ENCODE data around the gene CPED1.
"Not testable (repeated sequence)": the region's sequence is repeated elsewhere in the genome, so short reads cannot be mapped to it uniquely, and the experiment has no call there.

The CPED1 gene

DNA sequence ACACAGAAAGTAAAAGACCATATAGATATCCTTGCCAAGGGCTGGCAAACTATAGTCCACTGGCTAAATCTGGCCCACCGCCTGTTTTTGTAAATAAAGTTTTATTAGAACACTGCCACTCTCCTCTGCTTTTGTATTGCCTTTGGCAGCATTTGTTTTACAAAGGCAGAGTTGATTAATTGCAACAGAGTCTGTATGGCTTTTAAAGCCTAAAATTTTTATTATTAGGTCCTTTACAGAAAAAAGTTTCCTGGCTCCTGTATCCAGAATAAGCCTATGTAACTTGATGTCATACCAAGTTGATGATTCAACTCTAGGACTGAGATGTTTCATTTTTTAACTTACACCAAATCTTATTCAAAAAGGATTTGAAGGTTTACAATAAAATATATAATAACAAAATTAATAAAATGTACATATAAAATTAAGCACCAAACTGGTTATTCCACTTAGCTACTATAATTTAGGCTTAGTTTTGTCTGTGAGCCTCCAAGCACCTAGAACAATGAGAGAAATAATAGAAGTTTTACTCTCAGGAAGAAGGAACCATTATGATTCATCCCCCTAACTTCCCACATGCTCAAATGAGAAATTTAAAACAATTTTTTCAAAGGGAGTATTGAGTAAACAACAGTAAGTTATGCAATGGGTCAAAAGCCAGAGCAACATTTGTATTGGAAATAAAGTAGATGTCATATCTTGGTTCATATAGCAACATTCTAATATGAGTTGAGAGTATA is 31.9 kb downstream of the CPED1 start:
- no peak for DNase-seq (ENCODE audit: low read depth)

- DNase-seq (ENCODE audit: low read depth): no peak
Observed at GRCh38 chr7:121020989-121021969, 32.8 kb downstream of the CPED1 start.

- DNase-seq (ENCODE audit: low read depth): no peak
Observed at GRCh38 chr7:121023194-121023593, 34.7 kb downstream of the CPED1 start.

DNA sequence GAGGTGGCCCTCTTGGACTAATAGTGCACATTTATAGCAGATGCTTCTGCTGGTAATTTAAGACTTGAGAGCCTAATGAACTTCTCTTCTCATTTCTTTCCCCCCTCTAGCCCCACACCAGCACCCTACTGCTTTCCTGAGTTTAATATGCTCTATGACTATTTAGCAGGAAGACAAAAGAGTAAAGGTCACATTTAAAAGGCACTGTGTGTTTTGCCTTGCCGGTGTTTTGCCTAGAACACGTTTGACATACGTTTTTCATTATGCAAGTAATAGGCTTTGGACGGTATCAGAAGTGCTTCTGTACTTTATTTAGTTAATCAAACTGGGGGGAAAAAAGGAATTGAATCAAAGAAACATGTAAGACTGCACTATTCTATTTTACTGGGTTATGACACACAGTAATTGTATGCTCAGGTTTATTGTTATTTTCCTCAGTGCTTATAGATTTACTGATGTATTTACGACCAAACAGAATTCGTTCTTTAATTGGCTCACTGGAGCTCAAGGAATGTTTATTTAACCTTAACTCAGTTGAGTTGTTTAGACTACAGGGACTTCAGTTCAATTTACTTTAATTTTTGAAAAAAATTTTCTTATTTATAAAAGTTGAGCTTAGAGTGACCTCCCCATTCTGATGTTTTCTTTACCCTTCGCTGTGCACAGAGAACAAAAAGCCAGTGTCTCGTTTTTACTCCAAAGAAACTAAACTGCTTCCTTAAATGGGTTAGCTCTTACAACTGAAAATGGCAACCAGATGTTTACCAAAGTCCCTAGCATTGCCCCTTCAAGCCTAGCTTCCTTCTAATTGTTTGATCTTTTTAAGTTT is 35.4 kb downstream of the CPED1 start:
- DNase-seq (ENCODE audit: low read depth): no peak

GRCh38 chr7:121024611-121025010 is 36.1 kb downstream of the CPED1 start:
- DNase-seq (ENCODE audit: low read depth): no peak

GRCh38 chr7:121026159-121026558 is 37.6 kb downstream of the CPED1 start:
- DNase-seq (ENCODE audit: low read depth): no peak

DNA sequence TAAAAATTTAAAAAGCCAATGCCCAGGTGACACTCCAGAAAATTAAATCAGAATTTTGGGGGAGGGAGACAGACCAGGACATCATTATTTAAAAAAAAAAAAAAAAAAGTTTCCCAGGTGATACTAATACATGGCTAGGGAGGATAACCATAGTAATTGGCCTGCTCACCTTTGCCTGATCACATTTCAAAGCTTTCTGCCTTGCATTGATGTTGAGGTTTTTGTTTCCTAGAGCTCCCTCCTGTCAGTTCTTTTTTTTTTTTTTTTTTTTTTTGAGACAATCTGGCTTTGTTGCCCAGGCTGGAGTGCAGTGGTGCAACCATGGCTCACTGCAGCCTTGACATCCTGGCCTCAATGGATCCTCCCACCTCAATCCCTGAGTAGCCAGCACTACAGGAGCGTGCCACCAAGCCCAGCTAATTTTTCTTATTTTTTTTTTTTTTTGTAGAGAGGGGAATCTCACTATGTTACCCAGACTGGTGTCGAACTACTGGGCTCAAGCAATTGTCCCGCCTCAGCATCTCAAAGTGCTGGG is 38.1 kb downstream of the CPED1 start:
- DNase-seq (ENCODE audit: low read depth): no peak

DNA sequence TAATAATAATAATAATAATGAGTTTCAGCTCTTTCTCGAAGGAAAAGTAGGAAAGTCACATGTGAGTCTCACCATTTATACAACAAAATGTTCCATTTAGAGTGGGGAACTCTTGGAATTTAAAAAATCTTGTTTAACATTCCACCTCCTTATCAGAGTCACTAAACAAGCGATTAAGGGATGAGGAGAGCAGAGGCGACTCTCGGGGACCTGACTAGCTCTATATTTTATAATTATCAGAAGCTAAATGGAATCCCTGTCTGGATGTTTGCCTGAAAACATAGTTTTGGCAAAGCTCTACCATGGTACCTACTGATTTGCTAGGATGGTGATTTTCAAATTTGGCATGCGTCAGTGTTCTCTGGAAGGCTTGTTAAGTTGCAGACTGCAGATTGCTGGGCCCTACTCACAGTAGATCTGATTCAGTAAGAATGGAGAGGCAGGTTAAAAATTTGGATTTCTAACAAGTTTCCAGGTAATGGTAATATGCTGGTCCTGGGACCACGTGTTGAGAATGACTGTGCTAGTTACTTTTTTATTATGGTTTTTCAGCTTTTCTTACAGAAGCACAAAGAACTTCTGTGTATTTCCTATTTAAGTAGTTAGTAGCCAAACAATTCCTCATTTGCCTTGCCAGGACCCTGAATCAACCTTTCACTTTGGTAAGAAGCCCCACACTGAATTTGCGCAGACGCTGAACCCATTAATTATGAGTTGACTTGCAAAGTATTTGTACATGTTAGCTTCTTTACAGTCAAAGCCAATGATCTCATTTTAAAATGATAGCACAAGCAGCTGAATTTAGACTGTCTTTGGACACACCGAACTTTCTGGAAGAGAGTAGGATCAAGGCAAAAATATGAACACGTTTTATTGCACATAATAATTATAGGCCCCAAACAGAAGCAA is 39.5 kb downstream of the CPED1 start:
- DNase-seq (ENCODE audit: low read depth): no peak

- DNase-seq (ENCODE audit: low read depth): no peak
Observed at GRCh38 chr7:121029302-121029701, 40.8 kb downstream of the CPED1 start.

- no peak for DNase-seq (ENCODE audit: low read depth)
Observed at GRCh38 chr7:121030308-121030707, 41.8 kb downstream of the CPED1 start.

- no peak for DNase-seq (ENCODE audit: low read depth)
Observed at GRCh38 chr7:121032645-121033460, 44.3 kb downstream of the CPED1 start.

DNA sequence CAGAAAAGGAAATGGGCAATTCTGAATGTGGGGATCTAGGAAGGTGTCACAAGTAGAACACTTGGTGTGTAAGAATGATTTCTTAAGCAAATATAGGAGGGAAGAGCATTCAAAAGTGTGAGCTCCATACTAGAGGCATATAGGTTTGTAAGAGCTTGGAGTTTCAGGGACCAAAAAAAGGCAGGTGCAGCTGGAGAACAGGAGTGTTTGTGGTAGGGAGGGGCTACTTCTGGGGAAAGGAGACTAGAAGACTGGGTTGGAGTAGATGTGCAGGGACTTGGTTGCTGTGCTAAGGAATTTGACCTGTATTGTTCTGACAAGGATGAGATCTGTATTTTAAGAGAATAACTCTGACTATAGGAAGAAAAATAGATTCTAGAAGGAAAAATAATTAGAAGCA is 46.4 kb downstream of the CPED1 start:
- DNase-seq (ENCODE audit: low read depth): no peak

DNA sequence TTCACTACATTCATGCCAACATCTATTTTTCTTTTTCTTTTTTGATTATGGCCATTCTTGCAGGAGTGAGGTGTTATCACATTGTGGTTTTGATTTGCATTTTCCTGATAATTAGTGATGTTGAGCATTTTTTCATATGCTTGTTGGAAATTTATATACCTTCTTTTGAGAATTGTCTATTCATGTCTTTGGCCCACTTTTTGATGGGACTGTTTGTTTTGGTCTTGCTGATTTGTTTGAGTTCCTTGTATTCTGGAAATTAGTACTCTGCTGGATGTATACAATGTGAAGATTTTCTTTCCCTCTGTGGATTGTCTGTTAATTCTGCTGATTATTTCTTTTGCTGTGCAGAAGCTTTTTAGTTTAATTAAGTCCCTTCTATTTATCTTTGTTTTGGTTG is 48.3 kb downstream of the CPED1 start:
- DNase-seq (ENCODE audit: low read depth): not testable (repeated sequence)

DNA sequence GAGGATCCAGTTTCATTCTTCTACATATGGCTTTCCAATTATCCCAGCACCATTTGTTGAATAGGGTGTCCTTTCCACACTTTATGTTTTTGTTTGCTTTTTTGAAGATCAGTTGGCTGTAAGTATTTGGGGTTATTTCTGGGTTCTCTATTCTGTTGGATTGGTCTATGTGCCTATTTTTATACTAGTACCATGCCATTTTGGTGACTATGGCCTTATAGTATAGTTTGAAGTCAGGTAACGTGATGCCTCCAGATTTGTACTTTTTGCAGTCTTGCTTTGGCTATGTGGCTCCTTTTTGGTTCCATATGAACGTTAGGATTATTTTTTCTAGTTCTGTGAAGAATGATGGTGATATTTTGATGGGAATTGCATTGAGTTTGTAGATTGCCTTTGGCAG is 48.8 kb downstream of the CPED1 start:
- not testable (repeated sequence) for DNase-seq (ENCODE audit: low read depth)

DNA sequence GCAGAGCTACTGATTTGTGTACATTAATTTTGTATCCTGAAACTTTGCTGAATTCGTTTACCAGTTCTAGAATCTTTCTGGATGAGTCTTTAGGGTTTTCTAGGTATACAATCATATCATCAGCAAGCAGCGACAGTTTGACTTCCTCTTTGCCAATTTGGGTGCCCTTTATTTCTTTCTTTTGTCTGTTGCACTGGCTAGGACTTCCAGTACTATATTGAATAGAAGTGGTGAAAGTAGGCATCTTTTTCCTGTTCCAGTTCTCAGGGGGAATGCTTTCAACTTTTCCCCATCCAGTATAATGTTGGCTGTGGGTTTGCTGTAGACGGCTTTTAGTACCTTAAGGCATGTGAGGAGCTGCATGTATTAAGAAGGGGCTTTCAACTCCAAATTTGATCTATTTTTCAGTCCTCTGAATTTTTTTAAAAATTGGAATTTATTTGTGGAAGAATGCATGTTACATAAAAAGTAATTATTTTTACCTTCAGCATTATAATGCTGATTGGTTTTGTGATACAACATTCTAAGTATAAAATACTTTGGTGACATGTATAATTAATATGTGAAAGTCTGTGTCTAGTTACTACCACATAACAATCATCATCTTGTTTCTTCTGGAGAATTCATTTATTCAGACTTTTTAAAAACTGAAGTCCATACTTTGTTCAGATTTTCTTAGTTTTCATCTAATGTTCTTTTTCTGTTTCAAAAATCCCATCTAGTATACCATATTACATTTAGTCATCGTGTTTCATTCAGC is 49.6 kb downstream of the CPED1 start:
- DNase-seq (ENCODE audit: low read depth): no peak

DNA sequence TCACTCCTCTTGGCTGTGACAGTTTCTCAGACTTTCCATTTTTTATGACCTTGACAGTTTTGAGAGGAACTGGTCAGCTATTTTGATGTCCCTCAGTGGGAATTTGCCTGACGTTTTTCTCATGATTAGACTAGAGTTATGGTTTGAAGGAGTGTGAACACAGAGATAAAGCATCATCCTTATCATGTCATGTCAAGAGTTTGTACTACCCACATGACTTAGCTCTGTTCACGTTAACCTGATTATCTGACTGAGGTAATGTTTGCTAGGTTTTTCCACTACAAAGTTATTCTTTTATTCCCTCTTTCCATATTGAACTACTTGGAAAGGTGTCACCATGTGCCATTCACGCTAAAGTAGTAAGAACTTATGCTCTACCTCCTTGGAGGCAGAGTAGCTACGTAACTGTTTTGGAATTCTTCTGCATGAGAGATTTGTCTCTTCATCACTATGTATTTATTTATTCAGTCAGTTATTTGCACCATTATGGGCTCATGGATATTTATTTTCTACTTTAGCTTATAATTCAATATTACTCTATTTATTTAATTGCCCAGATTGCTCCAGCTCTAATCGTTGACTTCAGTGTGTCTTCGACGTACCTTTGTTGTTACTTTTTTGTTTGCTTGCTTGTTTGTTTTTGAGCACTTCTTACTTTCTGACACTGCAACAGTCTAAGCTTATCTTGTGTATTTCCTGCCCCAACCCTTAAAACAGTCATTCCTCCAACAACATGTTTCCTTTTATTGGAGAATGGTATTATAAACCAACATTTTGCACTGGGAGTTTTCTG is 50.4 kb downstream of the CPED1 start:
- no peak for DNase-seq (ENCODE audit: low read depth)

- DNase-seq (ENCODE audit: low read depth): no peak
Observed at GRCh38 chr7:121039510-121039822, 51.0 kb downstream of the CPED1 start.

GRCh38 chr7:121039994-121040393 is 51.5 kb downstream of the CPED1 start:
- no peak for DNase-seq (ENCODE audit: low read depth)
